GM18502 (cell line): Measurements from ENCODE around the gene NRXN3.
"Not testable (repeated sequence)": the region's sequence is repeated elsewhere in the genome, so short reads cannot be mapped to it uniquely, and the experiment has no call there.

Source experiments
- ATAC-seq: cut with Tn5 transposase; IDR thresholded peaks from one replicate; pipeline ENCODE4 v1.9.1; 2021; ENCODE audit warnings: mild to moderate bottlenecking; ENCODE audit not compliant: unreplicated experiment, poor library complexity

The NRXN3 gene

GRCh38 chr14:78451319-78451695, 281.1 kb downstream of the NRXN3 start:
- ATAC-seq = no peak

GRCh38 chr14:78455896-78456435, 285.8 kb downstream of the NRXN3 start:
- ATAC-seq = peak; percentile 92

GRCh38 chr14:78469947-78470346, 299.8 kb downstream of the NRXN3 start:
- ATAC-seq = no peak

GRCh38 chr14:78479127-78479780, 309.1 kb downstream of the NRXN3 start:
- ATAC-seq = no peak

GRCh38 chr14:78484028-78484427, 313.9 kb downstream of the NRXN3 start:
- ATAC-seq = no peak

- ATAC-seq = no peak
These were observed 315.9 kb downstream of the NRXN3 start for GRCh38 chr14:78486081-78486480.

GRCh38 chr14:78486621-78487020, 316.4 kb downstream of the NRXN3 start:
- no peak for ATAC-seq

GRCh38 chr14:78487573-78487972, 317.4 kb downstream of the NRXN3 start:
- ATAC-seq = not testable (repeated sequence)

- no peak for ATAC-seq
These were observed 318.8 kb downstream of the NRXN3 start for GRCh38 chr14:78488938-78489337.

- ATAC-seq = no peak
These were observed 320.9 kb downstream of the NRXN3 start for GRCh38 chr14:78491048-78491447.

GRCh38 chr14:78498062-78498595, 328.0 kb downstream of the NRXN3 start:
- no peak for ATAC-seq

GRCh38 chr14:78501909-78502308, 331.7 kb downstream of the NRXN3 start:
- ATAC-seq = no peak

- ATAC-seq = no peak
These were observed 337.9 kb downstream of the NRXN3 start for GRCh38 chr14:78508023-78508422.

GRCh38 chr14:78509516-78509915, 339.3 kb downstream of the NRXN3 start:
- ATAC-seq = no peak

GRCh38 chr14:78512021-78512420, 341.8 kb downstream of the NRXN3 start:
- ATAC-seq = no peak

GRCh38 chr14:78519863-78520262, 349.7 kb downstream of the NRXN3 start:
- ATAC-seq = no peak

GRCh38 chr14:78524196-78524595, 354.0 kb downstream of the NRXN3 start:
- ATAC-seq = no peak

GRCh38 chr14:78524766-78525165, 354.6 kb downstream of the NRXN3 start:
- ATAC-seq = no peak

- no peak for ATAC-seq
These were observed 359.9 kb downstream of the NRXN3 start for GRCh38 chr14:78530078-78530477.

- ATAC-seq = no peak
These were observed 364.0 kb downstream of the NRXN3 start for GRCh38 chr14:78534141-78534540.

- no peak for ATAC-seq
These were observed 364.9 kb downstream of the NRXN3 start for GRCh38 chr14:78535041-78535440.

GRCh38 chr14:78541788-78542187, 371.6 kb downstream of the NRXN3 start:
- not testable (repeated sequence) for ATAC-seq
